GM13976 (cell line): ENCODE measurements around the gene CCDC192.

ENCODE experiments used
- DNase-seq: peaks from one replicate; pipeline ENCODE4 v3.0.0; 2012; ENCODE audit warnings: low spot score
- in situ Hi-C: fragments of 300-500 bp; cut with MboI; formaldehyde crosslinking; loops from one replicate; pipeline ENCODE4 v1.12.0; 2022; ENCODE audit warnings: low sequenced_read_pairs, mixed read lengths, inconsistent platforms; ENCODE audit not compliant: unreplicated experiment
- TF ChIP-seq, protein P1 (sequence below): IDR thresholded peaks from 2 replicates; pipeline ENCODE4 v1.5.1; 2012; ENCODE audit warnings: borderline replicate concordance, mild to moderate bottlenecking; ENCODE audit not compliant: insufficient read depth; ENCODE audit errors: extremely low read depth, missing control alignments, control extremely low read depth

CCDC192 gene

DNA sequence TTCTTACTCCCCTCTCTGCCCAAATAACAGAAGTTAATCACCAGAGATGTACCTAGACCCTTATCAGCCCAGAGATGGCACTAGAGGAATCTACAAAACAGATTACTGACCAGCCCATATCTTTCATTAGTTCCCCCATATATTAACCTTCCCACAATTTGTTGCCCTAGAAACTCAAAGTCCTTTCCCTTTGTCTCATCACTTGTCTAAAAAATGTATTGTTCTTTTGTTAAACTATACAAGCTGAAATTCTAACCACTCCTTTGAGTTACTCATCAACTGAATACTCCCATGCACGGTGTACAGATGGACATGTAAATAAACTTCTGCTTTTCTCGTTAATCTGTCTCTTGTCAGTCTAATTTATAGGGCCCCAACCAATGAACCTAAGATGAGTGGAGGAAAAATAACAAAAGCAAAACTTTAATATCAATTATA is 130.9 kb downstream of the CCDC192 start:
- in situ Hi-C loops: no loop called here
- no peak for DNase-seq
- TF ChIP-seq, protein P1, sequence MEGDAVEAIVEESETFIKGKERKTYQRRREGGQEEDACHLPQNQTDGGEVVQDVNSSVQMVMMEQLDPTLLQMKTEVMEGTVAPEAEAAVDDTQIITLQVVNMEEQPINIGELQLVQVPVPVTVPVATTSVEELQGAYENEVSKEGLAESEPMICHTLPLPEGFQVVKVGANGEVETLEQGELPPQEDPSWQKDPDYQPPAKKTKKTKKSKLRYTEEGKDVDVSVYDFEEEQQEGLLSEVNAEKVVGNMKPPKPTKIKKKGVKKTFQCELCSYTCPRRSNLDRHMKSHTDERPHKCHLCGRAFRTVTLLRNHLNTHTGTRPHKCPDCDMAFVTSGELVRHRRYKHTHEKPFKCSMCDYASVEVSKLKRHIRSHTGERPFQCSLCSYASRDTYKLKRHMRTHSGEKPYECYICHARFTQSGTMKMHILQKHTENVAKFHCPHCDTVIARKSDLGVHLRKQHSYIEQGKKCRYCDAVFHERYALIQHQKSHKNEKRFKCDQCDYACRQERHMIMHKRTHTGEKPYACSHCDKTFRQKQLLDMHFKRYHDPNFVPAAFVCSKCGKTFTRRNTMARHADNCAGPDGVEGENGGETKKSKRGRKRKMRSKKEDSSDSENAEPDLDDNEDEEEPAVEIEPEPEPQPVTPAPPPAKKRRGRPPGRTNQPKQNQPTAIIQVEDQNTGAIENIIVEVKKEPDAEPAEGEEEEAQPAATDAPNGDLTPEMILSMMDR: peak; percentile 5

DNA sequence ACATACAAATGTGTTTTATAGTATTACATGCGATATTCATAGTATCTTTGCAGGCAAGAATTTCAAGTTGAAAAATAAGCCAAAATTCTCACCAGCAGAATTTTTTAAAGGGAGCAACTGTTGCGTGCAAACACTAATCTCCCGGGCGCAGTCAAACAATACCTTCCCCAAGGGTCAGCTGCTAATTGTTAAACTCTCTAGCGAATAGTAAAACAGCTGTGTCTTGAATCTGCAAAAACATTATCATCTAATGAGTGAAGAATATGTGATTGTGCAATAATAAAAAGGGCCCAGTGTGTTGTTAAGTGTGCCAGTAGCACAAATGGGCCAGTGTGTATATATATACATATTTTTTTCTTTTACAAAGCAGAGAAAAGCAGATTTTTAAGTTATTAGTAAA is 131.4 kb downstream of the CCDC192 start:
- in situ Hi-C loops: no loop called here
- DNase-seq: no peak

DNA sequence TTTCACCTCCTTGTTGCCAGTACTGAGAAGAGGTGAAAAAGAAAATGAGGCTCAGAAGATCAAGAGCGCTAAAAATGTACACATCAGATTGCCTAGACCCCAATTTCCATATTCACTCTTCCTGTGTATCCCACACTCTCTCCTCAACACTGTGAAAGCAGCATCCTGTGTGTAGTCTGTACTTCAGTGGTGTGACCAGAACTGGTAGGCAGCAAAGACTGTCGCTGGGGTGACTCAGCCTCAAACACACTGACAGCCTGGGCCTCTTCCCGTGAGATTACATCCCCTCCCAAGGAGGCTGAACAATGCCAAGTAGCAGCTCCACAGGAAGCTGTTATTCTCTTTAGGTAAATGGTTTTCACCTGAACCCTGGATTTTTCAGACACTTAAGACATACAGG is 135.5 kb downstream of the CCDC192 start:
- in situ Hi-C loops: no loop called here
- TF ChIP-seq, protein P1: no peak
- DNase-seq: no peak

More for the DNA sequence above, 131.4 kb downstream of the CCDC192 start:
- TF ChIP-seq, protein P1: no peak

- TF ChIP-seq, protein P1: no peak
- in situ Hi-C loops: no loop called here
- no peak for DNase-seq
Measured at GRCh38 chr5:127839072-127839471, 135.9 kb downstream of the CCDC192 start.

DNA sequence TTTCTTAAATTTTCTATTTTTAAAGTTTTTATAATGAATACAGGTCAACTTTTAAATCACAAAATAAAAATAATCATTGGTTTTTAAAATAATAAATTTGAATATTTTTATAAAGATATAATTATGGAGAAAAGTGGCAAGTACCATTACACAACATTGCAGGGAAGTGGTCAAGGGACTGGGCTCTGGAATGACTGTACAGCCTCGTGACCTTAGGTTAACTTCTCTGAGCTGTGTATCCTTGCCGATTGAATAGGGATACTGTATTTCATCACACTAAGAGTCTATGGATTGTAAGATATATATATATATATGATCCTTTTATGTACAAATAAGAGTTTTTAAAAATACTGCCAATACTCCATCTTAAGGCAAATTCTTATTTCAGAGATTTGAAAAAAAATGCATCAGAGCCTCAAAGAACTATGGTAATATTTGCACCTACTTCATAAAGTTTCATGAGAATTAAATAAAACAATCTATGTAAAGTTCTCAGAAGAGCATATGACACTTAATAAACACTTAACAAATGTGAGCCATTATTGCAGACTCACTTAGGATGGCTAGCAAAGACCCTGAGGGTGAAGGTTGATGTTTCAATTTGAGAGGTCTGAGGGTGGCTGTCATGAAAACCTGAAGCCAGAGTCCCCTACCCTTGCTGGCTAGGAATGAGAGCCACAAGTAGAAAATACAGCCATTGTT is 136.5 kb downstream of the CCDC192 start:
- no peak for DNase-seq
- in situ Hi-C loops: no loop called here
- TF ChIP-seq, protein P1: no peak

GRCh38 chr5:127840198-127840524 is 137.0 kb downstream of the CCDC192 start:
- TF ChIP-seq, protein P1: no peak
- in situ Hi-C loops: no loop called here
- DNase-seq: peak; percentile 10
